ENCODE measurements around the gene GPC6.
"Not testable (repeated sequence)": the region's sequence is repeated elsewhere in the genome, so short reads cannot be mapped to it uniquely, and the experiment has no call there.

GPC6 gene

DNA sequence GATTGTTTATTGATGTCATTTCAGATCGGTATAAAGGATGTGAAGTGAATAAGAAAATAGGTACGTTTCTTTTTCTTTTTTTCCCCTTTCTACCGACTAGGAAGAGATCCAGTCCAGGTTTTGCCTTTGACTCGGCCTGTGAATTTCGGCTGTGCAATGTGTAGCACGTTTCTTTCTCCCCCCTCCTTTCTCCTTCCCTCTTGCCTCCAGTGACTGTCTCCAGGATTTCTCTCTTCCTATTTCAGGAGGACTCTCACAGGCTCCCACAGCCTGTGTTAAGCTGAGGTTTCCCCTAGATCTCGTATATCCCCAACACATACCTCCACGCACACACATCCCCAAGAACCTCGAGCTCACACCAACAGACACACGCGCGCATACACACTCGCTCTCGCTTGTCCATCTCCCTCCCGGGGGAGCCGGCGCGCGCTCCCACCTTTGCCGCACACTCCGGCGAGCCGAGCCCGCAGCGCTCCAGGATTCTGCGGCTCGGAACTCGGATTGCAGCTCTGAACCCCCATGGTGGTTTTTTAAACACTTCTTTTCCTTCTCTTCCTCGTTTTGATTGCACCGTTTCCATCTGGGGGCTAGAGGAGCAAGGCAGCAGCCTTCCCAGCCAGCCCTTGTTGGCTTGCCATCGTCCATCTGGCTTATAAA, at the start of gene GPC6:
GPC6 (plus strand) TSS at position 185 of the 657 bp plus-strand sequence.
- no peaks in the 10 kb centered on the region for H3K27me3 ChIP-seq (replicated peaks; ENCODE audit: control insufficient read depth, insufficient read depth, low read length)
- DNase-seq (ENCODE audit: low read depth): peak; percentile 95

DNA sequence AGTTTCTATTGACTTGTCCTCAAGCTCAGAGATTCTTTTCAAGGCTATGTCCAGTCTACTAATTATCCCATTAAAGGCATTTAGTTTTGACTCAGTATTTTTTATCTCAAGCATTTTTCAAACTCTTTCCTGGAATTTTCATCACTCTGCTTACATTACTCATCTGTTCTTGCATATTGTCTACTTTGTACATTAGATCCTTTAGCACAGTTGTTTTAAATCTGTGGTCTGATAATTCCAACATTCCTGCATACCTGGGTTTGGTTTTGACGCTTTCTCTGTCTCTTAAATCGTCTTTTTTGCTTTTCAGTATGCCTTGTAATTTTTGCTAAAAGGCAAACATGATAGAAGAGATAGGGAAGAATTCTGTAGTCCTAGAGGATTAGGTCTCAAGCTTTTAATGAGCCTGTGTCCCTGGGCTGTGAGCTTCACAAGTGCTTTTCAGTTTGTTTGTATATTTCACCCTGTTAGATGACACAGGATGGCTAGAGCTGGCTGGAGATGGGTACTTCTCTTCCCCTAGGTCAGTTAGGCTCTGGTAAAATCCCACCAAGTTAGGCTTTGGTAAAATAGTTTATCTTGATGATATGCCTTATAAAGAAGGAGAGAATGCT, 46.1 kb upstream of the GPC6 start:
- DNase-seq (ENCODE audit: low read depth): peak; percentile 19
- no peaks in the 10 kb centered on the region for H3K36me3 ChIP-seq (ENCODE audit: control insufficient read depth, insufficient read depth, low read length, severe bottlenecking)

More for the DNA sequence above, at the start of gene GPC6:
- Histone ChIP-seq H3K4me3 (ENCODE audit: low read length) (peak within 1 kb of the TSS; percentile 97), H3K9ac (ENCODE audit: low read length) (peak within 1 kb of the TSS; percentile 92), H3K4me1 (ENCODE audit: control insufficient read depth, insufficient read depth, low read length) (peaks cover 43% of the 10 kb centered on the region), H3K9me3 (ENCODE audit: control insufficient read depth, low read length) (no peaks in the 10 kb centered on the region), H3K36me3 (ENCODE audit: control insufficient read depth, insufficient read depth, low read length, severe bottlenecking) (no peaks in the 10 kb centered on the region)

GRCh38 chr13:93182406-93182805, 44.2 kb upstream of the GPC6 start:
- H3K4me3 ChIP-seq (ENCODE audit: low read length): no peak overlapping the region
- no peaks in the 10 kb centered on the region for H3K9me3 ChIP-seq (ENCODE audit: control insufficient read depth, low read length)
- DNase-seq (ENCODE audit: low read depth): no peak
- no peaks in the 10 kb centered on the region for H3K36me3 ChIP-seq (ENCODE audit: control insufficient read depth, insufficient read depth, low read length, severe bottlenecking)
- no peak overlapping the region for H3K9ac ChIP-seq (ENCODE audit: low read length)
- no peaks in the 10 kb centered on the region for H3K27me3 ChIP-seq (replicated peaks; ENCODE audit: control insufficient read depth, insufficient read depth, low read length)
- no peaks in the 10 kb centered on the region for H3K4me1 ChIP-seq (ENCODE audit: control insufficient read depth, insufficient read depth, low read length)

More for the DNA sequence above, 46.1 kb upstream of the GPC6 start:
- Histone ChIP-seq H3K9ac (ENCODE audit: low read length) (no peak overlapping the region), H3K27me3 (replicated peaks; ENCODE audit: control insufficient read depth, insufficient read depth, low read length) (no peaks in the 10 kb centered on the region), H3K9me3 (ENCODE audit: control insufficient read depth, low read length) (no peaks in the 10 kb centered on the region), H3K4me1 (ENCODE audit: control insufficient read depth, insufficient read depth, low read length) (no peaks in the 10 kb centered on the region), H3K4me3 (ENCODE audit: low read length) (no peak overlapping the region)

- DNase-seq (ENCODE audit: low read depth): no peak
- Histone ChIP-seq H3K9ac (ENCODE audit: low read length) (no peak overlapping the region), H3K36me3 (ENCODE audit: control insufficient read depth, insufficient read depth, low read length, severe bottlenecking) (no peaks in the 10 kb centered on the region), H3K27me3 (replicated peaks; ENCODE audit: control insufficient read depth, insufficient read depth, low read length) (no peaks in the 10 kb centered on the region), H3K9me3 (ENCODE audit: control insufficient read depth, low read length) (no peaks in the 10 kb centered on the region), H3K4me1 (ENCODE audit: control insufficient read depth, insufficient read depth, low read length) (no peaks in the 10 kb centered on the region), H3K4me3 (ENCODE audit: low read length) (no peak overlapping the region)
These were observed 43.3 kb upstream of the GPC6 start for GRCh38 chr13:93183302-93183701.

DNA sequence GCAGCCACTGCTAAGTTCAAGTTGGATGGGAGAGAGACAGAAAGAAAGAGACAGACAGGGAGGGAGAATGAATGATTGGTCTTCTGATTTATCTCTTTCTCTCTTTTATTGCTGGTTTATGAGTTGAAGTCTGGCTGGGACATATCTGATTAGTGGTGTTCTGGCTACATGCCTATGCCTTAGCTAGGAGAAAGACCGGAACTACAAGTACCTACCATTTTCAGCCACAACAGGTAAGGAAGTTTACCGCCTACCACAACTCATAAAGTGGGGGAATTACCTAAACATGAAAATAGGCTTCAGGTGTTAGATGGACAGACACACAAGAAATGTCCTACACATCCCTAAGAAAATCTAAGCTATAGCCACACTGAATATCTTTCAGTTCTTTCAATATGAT, 36.6 kb upstream of the GPC6 start:
- H3K9me3 ChIP-seq (ENCODE audit: control insufficient read depth, low read length): no peaks in the 10 kb centered on the region

DNA sequence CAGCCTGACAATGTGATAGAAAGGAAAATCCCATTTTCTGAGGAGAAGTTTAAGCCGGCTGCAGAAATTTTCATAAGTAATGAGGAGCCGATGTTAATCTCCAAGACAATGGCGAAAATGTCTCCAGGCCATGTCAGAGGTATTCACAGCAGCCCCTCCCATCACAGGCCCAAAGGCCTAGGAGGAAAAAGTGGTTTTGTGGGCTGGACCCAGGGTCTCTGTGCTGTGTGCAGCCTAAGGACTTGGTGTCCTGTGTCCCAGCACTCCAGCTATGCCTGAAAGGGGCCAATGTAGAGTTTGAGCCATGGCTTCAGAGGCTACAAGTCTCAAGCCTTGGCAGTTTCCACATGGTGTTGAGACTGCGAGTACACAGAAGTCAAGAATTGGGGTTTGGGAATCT, 32.9 kb upstream of the GPC6 start:
- Histone ChIP-seq H3K9ac (ENCODE audit: low read length) (no peak overlapping the region), H3K9me3 (ENCODE audit: control insufficient read depth, low read length) (no peaks in the 10 kb centered on the region), H3K36me3 (ENCODE audit: control insufficient read depth, insufficient read depth, low read length, severe bottlenecking) (no peaks in the 10 kb centered on the region), H3K4me1 (ENCODE audit: control insufficient read depth, insufficient read depth, low read length) (no peaks in the 10 kb centered on the region), H3K4me3 (ENCODE audit: low read length) (no peak overlapping the region), H3K27me3 (replicated peaks; ENCODE audit: control insufficient read depth, insufficient read depth, low read length) (no peaks in the 10 kb centered on the region)
- no peak for DNase-seq (ENCODE audit: low read depth)

More for the DNA sequence above, 36.6 kb upstream of the GPC6 start:
- H3K4me3 ChIP-seq (ENCODE audit: low read length): no peak overlapping the region
- H3K9ac ChIP-seq (ENCODE audit: low read length): no peak overlapping the region
- no peak for DNase-seq (ENCODE audit: low read depth)
- no peaks in the 10 kb centered on the region for H3K36me3 ChIP-seq (ENCODE audit: control insufficient read depth, insufficient read depth, low read length, severe bottlenecking)
- no peaks in the 10 kb centered on the region for H3K4me1 ChIP-seq (ENCODE audit: control insufficient read depth, insufficient read depth, low read length)
- H3K27me3 ChIP-seq (replicated peaks; ENCODE audit: control insufficient read depth, insufficient read depth, low read length): no peaks in the 10 kb centered on the region

- no peaks in the 10 kb centered on the region for H3K4me1 ChIP-seq (ENCODE audit: control insufficient read depth, insufficient read depth, low read length)
- H3K27me3 ChIP-seq (replicated peaks; ENCODE audit: control insufficient read depth, insufficient read depth, low read length): no peaks in the 10 kb centered on the region
- H3K36me3 ChIP-seq (ENCODE audit: control insufficient read depth, insufficient read depth, low read length, severe bottlenecking): no peaks in the 10 kb centered on the region
- H3K9me3 ChIP-seq (ENCODE audit: control insufficient read depth, low read length): no peaks in the 10 kb centered on the region
- H3K9ac ChIP-seq (ENCODE audit: low read length): no peak overlapping the region
- H3K4me3 ChIP-seq (ENCODE audit: low read length): no peak overlapping the region
- DNase-seq (ENCODE audit: low read depth): no peak
These were observed 26.8 kb upstream of the GPC6 start for GRCh38 chr13:93199856-93200255.

- no peak overlapping the region for H3K4me3 ChIP-seq (ENCODE audit: low read length)
- no peaks in the 10 kb centered on the region for H3K4me1 ChIP-seq (ENCODE audit: control insufficient read depth, insufficient read depth, low read length)
- H3K9me3 ChIP-seq (ENCODE audit: control insufficient read depth, low read length): no peaks in the 10 kb centered on the region
- no peak overlapping the region for H3K9ac ChIP-seq (ENCODE audit: low read length)
- no peaks in the 10 kb centered on the region for H3K36me3 ChIP-seq (ENCODE audit: control insufficient read depth, insufficient read depth, low read length, severe bottlenecking)
- H3K27me3 ChIP-seq (replicated peaks; ENCODE audit: control insufficient read depth, insufficient read depth, low read length): no peaks in the 10 kb centered on the region
- no peak for DNase-seq (ENCODE audit: low read depth)
These were observed 26.0 kb upstream of the GPC6 start for GRCh38 chr13:93200626-93201025.

DNA sequence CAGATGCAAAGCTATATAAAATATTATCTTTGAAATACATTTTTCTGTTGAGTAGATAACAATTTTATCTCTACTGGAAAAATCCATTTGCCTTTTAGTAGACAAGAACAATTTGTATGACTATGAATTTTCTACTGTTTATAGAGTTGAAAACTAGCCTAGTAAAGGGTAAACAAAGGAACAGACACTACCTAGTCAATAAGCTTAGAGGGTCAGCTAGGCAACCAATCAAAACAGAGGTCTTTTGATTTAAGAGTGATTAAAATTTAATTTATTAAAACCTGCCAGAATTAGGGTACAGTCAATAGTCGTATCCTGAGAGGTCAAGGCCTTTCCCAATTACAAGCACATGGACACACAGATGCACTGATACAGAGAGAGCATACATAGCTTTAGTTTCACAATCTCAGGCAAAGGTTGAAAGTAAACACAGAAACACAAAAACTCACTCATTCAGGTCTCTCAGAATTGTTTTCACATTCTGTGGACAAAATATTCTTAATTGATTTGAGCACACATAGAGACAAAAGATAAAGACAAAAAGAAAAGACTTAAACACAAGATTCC, 24.5 kb upstream of the GPC6 start:
- H3K27me3 ChIP-seq (replicated peaks; ENCODE audit: control insufficient read depth, insufficient read depth, low read length): no peaks in the 10 kb centered on the region
- DNase-seq (ENCODE audit: low read depth): no peak
- H3K9ac ChIP-seq (ENCODE audit: low read length): no peak overlapping the region
- H3K36me3 ChIP-seq (ENCODE audit: control insufficient read depth, insufficient read depth, low read length, severe bottlenecking): no peaks in the 10 kb centered on the region
- H3K4me1 ChIP-seq (ENCODE audit: control insufficient read depth, insufficient read depth, low read length): no peaks in the 10 kb centered on the region
- no peak overlapping the region for H3K4me3 ChIP-seq (ENCODE audit: low read length)
- no peaks in the 10 kb centered on the region for H3K9me3 ChIP-seq (ENCODE audit: control insufficient read depth, low read length)

GRCh38 chr13:93206778-93207392, 19.7 kb upstream of the GPC6 start:
- H3K4me1 ChIP-seq (ENCODE audit: control insufficient read depth, insufficient read depth, low read length); H3K9me3 ChIP-seq (ENCODE audit: control insufficient read depth, low read length); H3K9ac ChIP-seq (ENCODE audit: low read length); DNase-seq (ENCODE audit: low read depth); H3K27me3 ChIP-seq (replicated peaks; ENCODE audit: control insufficient read depth, insufficient read depth, low read length); H3K36me3 ChIP-seq (ENCODE audit: control insufficient read depth, insufficient read depth, low read length, severe bottlenecking); H3K4me3 ChIP-seq (ENCODE audit: low read length): not testable (repeated sequence)

DNA sequence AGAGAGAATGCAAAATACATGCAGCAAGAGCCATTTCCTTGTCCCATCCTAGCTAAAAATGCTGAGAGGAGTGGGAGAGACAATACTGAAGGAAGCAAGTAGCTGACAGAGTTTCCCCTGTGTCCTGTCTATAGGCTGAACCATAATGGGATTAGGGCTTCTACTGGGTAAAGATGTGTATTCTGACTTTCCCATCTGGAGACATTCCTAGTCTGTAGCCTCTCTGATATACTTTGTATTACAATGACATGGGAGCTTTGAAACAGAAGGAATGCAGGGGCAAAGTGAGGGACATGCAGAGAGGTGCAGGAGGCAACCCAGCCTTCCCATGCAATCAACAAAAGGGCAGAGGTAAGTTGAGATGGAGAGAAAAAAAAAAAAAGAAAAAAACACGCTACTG, 10.5 kb upstream of the GPC6 start:
- no peak for DNase-seq (ENCODE audit: low read depth)
- Histone ChIP-seq H3K9ac (ENCODE audit: low read length) (no peak overlapping the region), H3K36me3 (ENCODE audit: control insufficient read depth, insufficient read depth, low read length, severe bottlenecking) (no peaks in the 10 kb centered on the region), H3K4me3 (ENCODE audit: low read length) (no peak overlapping the region), H3K27me3 (replicated peaks; ENCODE audit: control insufficient read depth, insufficient read depth, low read length) (no peaks in the 10 kb centered on the region), H3K4me1 (ENCODE audit: control insufficient read depth, insufficient read depth, low read length) (peaks cover 15% of the 10 kb centered on the region), H3K9me3 (ENCODE audit: control insufficient read depth, low read length) (no peaks in the 10 kb centered on the region)

Data from adipocyte (in vitro differentiated cells).